HG03558 (cell line): ENCODE measurements around the gene RAX2.
"Not testable (repeated sequence)": the region's sequence is repeated elsewhere in the genome, so short reads cannot be mapped to it uniquely, and the experiment has no call there.

Experiments used
- ATAC-seq: cut with Tn5 transposase; IDR thresholded peaks from one replicate; pipeline ENCODE4 v1.9.1; 2021; ENCODE audit warnings: moderate number of reproducible peaks; ENCODE audit not compliant: unreplicated experiment; ENCODE audit errors: extremely low read depth

RAX2 gene

DNA sequence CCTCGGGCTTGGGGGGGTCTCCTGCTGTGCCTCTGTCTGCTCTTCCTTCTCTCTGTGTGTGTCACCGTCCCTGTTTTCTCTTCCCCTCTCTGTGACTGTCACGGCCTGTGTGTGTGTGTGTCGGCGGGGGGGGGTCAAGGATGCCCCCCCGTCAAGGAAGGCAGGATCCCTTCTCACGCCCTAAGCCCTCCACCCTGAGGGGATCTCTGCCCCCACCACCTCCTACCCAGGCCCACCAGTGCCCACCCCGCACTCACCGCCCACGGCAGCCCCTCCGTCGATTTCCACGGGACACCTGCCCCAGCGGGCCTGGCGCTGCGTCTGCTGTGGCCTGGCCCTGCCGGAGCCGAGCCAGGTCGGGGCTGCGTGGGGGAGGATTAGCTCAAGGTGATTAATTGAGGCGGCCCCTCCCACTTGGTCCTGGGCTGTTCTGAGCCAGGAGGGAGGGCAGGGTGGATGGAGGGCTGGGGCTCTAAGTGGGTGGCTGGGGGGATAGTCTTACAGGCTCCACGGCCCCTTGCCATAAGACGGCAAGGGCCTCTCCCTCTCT, at the start of gene RAX2:
Gene RAX2 (minus strand): TSS at position 323 of the 550 bp plus-strand sequence. CDS start 486 bp downstream, outside the sequence.
- ATAC-seq = no peak

DNA sequence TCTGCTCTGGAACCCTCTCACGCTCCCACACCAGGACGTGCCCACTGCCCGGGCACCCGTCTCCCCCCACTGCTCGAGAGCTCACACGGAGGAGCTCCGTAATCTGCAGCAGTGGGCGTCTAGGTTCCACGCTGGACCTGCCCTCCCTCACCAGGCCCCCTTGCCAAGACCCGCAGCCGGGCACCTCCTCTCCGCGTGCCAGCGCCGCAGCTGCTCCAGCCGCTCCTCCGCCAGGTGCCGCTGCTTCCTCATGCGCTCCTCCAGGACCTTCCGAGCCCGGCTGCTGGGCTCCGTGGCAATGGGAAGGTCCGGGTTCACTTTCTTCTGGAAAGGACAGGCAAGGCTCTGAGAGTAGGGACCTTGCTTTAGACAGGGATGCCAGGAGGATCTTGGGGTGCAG, 49.1 kb upstream of the RAX2 start:
- no peak for ATAC-seq

DNA sequence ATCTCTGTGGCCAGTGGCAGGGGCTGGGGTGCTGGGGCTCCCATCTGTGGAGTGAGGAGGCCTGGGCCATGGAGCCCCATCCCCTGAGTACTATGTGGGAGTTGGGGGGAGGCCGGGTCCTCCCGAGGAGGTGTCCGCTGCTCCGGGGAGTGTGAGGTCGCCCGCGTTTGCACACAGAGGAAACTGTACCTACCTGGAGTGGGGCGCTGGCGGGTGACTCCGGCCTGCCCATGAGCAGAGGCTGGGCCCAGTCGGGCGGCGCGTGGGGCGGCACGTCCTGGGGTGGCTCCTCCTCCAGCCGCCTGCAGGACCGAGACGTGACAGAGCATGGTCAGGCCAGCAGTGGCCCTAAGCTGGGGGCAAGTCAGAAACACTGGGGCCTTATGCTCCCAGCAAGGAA, 48.0 kb upstream of the RAX2 start:
- ATAC-seq = no peak

DNA sequence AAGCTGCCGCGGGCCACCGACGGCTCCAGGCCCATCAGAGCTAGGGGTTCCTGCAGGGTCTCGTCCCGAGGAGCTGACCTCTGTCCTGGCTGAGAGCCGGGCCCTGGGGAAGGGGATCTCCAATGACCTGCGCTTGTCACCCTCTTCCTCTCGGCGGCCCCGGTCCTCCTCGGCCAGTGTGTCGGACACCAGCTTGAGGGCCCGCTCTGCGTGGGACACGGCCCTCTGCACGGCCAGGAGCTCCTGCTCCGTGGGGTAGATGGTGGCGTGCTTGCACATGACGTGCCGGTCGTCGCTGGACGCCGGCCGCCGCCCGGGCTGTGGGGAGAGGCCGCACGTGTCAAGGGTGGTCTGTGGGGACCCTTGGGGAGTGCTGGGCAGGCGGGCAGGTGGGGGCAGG, 46.9 kb upstream of the RAX2 start:
- no peak for ATAC-seq

DNA sequence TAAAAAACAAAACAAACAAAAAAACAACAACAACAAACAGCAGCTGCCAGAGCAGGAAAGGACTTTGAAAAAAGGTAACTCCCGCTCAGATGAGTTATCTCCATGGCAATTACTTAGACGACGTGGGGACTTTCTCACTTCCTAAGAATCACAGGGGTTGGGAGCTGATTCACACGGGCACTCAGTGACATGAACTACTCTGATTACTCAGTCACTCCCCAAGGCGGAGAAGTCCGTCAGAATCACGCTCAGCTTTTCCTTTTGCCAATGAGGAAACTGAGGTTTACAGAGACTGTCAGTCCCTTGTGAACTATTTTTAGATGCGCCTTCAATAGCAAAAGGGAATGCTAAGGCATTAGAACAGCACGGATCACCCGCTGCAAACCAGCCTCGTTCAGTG, 46.4 kb upstream of the RAX2 start:
- no peak for ATAC-seq

DNA sequence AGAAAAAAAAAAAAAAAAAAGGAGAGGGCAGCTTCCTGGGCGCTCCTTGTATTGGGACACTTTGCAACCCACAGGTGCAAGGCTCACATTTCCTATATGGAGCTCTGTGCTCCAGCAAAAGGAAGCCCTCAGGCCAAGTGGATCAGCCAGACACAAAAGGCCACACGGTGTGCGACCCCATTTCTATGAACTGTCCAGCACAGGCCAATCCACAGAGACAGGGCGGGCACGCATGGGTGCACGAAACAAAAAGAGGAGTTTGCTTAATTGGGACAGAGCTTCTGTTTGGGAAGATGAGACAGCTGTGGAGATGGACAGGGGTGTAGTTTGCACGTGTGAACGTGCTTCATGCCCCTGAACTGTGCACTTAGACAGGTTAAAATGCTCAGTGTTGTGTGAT, 45.7 kb upstream of the RAX2 start:
- no peak for ATAC-seq

DNA sequence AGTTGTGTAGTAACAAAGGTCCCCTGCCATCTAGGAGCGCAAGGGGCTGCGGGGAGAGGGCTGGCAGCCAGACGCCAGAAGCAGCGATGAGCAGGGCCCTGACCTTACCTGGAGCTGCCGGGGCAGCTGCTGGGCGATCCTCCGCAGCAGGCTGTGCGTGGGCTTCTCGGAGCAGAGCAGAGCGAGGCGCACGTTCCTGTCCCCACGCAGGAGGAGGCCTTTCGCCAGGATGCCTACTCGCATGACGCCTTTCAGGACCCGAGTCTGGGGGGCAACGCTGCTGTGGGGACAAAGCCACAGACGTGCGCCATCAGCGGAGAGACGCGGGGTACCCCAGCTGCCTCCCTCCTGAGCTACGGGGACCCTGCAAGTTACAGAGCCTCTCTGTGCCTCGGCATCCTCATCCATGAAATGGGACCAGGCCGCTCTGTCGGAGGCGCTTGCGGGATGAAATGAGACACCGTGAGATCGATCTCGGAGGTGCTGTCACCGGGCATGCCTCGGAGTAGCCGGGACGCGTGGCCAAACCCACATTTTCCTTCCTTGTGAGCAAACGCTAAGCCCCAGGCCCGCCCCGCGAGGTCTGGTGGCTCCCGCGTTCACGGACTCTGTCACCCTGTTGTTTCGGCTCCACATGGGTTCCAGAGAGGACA, 44.7 kb upstream of the RAX2 start:
- ATAC-seq = no peak

DNA sequence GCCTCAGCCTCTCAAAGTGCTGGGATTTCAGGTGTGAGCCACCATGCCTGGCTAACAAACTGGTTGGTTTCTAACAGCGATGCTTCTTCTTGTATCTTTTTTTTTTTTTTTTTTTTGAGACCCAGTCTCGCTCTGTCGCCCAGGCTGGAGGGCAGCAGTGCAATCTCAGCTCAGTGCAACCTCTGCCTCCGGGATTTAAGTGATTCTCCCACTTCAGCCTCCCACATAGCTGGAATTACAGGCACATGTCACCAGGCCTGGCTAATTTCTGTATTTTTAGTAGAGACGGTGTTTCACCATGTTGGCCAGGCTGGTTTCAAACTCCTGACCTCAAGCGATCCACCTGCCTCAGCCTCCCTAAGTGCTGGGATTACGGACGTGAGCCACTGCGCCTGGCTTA, 44.1 kb upstream of the RAX2 start:
- ATAC-seq = not testable (repeated sequence)

DNA sequence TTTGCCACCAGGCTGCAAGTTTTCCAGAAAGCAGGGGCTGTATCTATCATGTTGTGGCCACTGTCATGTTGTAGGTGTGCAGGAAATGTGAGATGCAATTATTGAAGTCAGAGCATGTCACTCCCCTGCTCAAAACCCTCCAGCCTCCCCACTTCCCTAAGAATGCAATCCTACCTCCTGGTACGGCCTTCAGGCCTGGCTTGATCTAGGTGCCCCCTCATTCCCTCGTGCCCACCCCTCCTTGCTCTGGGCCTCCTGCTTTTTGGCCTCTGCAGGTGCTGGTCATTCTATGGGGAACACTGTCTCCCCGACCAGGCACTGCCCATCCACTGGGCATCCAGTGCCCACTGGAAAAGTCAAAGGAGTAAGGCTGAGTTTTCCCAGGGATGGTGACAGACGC, 42.6 kb upstream of the RAX2 start:
- no peak for ATAC-seq

DNA sequence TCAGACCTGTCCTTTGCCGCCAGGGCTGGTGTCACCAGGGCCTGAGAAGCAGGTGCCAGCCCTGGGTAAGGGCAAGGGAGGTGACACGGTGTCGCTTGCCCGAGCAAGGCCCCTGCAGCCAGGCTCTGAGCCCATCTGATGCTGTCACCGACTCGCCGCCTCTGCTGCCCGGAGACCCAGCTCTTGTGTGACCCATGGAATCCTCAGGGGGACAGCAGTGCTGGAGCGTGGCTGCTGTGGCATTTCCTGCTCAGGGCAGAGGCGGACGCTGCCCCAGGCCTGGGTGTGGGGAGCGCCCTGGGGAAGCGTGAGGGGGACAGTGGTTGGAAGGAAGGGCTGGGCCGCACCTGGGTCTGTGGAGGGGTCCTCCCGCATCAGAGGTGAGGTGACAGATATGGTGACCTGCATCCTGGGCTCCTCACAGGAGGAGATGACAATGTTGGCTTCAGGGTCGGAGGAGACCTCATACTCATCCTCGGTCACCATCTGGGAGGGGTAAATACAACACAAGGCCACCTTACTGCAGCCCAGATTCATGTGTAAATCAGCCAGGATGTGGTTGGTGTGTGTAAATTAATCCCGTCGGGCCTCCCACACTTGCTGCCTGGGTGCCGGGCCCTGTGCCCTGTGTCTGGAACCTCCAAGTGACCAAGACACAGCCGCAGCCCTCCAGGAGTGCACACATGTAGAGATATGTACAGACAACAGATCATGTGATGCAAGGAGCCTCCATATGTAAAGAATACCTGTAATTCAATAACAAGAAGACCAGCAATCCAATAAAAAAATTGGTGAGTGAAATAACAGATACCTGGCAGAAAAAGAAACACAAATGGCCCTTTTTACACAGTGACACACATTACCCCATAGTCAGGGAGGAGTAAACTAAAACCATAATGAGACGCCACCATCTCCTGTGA, 41.7 kb upstream of the RAX2 start:
- no peak for ATAC-seq

DNA sequence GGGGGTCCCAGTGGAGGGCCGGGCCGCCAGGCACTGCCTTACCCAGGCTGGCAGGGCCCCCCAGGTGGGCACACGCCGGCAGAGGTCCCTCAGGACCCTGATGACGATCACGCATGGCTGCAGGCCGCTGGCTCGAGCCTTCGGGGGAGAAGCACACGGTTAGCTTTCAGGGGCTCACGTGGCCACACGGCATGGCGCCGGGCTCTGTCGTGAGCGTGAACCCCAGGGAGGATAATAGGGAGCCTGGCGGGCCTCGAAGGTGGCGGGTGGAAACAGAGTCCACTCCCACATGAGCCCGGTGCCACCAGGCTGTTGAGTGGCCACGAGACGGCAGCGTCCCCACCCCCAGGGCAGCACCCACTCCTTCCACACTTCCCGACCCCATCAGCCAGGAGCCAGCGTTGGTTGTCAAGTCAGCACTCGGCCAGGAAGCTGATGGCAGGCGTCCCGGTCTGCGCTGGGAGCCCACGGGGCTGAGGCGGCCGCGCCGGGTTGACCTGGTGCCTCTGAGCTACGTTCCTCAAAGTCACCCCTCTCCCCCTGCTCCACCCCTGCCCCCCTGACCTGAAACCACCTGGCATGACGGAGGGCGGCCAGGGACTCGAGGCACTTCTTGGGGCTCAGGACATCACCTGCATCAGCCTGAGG, 38.8 kb upstream of the RAX2 start:
- no peak for ATAC-seq

DNA sequence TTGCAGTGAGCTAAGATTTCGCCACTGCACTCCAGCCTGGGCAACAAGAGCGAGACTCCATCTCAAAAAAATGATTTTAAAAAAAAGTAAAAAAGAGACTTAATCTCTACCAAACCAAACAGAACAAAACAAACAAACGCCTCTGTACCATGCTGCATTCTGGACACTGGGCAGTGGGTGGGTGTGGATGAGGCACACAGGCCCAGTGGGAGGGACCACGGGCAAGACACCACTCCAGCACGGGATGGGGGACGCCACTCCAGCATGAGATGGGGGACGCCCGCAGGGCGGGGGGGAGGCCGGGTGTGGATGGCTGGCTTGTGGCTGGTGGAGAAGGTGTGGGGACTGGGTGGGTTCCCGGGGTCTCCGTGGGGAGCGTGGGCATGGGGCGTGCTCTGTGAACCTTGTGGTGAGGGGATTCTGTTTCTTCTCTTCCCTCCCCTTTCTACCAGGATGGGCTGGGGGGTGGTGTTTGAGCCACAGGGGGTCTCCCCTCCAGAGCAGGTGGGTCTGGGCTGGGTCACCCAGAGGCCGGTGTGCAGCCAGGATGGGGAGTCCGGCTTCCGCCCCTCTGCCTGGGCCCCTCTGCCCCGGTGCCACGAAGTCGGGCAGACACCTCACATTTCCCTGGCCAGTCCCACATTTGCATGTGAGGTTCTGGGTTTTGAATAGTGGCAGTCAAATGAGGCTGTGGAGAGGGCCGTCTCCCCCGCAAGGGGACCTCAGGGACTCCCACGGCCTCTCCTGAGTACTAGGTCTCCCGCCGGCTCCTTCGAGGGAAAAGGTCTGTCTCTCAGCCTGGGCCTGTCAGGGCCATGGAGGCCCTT, 38.1 kb upstream of the RAX2 start:
- no peak for ATAC-seq

DNA sequence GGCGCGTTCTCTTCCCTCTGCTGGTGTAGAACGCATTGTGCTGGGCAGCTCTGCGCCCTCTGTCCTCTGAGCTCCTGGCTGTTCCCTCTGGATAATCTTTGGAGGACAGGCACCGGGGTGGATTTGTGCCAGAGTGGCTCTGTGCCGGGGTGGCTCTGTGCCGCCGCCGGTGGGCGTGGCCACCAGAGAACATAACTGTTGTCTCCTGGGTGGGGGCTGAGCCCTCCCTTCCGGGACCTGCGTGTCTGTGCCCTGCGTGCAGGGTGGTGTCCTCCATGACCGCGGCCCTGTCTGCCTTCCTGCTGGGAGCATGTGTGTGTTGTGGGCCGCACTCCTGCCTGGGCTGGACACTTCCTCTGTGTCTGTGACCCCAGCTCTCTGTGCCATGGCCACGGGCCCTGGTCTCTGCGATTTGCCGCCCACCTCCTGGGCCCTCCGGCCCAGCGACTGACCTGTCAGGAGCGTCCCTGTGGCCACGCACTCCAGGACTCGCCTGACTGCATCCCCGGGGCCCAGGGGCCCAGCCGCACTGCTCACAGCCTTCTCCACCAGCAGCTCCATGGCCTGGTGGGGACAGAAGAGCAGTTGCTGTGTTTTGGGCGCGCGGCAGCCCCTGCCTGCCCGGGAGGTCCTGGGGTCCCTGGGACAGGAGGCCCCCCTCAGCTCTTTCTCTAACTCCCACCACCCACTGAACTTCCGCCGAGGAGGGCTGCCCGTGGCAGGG, 36.6 kb upstream of the RAX2 start:
- ATAC-seq = no peak

DNA sequence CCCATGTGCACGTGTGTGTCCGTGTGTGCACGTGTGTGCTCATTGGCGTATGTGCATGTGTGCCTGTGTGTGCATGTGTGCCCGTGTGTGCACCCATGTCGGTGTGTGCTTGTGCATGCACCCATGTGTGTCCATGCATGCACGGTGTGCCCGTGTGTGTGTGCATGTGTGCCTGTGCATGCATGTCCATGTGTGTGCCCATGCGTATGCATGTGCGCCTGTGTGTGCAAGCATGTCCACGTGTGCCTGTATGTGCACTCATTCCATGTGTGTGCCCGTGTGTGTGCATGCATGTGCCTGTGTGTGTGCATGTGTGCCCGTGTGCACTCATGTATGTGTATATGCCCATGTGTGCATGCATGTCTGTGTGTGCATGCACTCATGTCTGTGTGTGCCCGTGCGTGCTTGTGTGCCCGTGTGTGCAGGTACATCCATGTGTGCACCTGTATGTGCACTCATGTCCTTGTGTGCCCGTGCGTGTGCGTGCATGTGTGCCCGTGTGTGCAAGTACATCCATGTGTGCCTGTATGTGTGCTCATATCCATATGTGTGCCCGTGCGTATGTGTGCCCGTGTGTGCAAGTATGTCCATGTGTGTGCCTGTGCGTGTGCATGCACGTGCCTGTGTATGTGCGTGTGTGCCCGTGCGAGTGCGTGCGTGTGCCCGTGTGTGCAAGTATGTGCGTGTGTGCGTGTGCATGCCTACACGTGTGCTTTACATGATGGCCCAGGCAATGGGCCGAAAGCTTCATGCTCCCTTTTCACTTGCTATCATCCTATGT, 35.7 kb upstream of the RAX2 start:
- ATAC-seq = no peak

DNA sequence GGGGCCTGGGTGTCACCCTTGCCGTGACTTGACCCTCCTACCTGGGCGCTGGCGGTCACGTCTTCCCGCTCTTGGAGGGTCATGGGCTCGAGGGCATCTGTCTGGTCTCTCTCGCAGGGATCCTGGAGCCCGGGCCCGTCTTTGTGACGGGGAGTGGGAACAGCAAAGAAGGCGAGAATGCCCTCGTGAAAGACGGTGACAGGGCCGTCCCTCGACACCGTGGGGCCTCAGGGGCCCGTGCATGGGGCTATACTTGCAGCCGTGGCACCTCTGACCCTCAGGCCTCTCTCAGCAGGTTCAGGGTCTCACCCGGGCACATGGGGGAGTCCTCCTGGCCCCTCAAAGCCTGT, 35.1 kb upstream of the RAX2 start:
- no peak for ATAC-seq

DNA sequence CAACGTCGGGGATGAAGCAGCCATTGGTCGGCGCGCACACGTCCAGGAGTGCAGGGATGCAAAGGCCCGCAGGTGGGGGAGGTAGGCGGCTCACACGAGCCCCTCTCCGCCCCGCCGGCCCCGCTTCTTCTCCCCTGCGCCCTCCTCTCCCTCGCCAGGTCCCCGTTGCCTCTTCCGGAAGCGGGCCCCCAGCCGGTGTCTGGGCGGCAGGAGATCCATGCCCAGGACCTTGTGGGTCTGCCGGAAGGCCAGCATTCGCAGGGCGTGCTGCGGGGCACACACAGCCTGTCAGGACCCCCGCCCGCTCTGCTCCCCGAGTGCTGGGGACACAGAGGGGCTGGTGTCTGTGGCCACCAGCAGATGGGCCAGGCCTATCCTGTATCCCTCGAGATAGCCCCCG, 33.8 kb upstream of the RAX2 start:
- no peak for ATAC-seq

DNA sequence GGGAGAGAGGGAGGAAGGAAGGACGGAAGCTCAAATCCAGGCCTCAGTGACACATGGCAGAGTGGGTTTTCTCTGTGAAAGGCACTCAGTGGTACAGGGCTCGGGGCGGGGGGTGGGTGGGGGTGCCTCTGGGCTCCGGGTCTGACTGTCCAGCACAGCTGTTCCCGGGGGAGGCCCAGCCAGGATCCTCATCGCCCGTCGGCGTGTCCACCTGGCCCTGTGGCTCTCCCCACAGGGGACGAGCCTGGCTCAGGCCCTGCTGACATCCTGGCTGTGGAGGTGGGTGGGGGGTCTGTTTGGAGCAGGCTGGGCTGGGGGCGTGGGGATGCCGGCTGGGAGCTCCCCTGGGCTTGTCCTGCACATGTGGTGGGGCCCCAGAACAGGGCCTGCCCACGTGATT, 32.4 kb upstream of the RAX2 start:
- ATAC-seq = no peak

DNA sequence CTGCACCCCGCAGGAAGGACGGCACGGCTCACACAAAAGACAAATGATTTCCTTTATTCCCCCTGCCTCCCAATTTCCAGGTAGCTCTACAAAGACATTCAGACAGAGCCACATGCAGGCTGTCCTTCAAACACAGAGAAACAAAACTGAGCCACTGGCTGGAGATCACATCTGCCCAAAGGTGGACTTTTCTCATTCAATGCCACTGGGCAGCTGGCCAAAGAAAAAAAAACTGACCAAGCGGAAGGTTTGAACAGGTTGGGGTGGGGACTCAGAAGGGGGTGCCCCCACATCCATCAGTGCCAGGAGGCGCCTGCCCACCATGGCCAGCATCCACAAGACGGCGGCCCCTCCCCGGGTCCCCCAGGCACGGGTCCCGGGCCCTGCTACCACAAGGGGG, 32.0 kb upstream of the RAX2 start:
- no peak for ATAC-seq
